ENCODE measurements around the gene UGGT2. TPM values are rescaled to one million over a fixed set of nuclear protein-coding genes. Genes with fewer than 3 reads are reported as not detected.

UGGT2 gene
- total RNA-seq, 3 donors from 2014 or later, result 65.3 to 70.7 (median 67.2) TPM

GRCh38 chr13:95914991-95915501 lies 138.2 kb downstream of the UGGT2 start:
- H3K36me3 ChIP-seq, result no peaks in the 10 kb centered on the region
- H3K9me3 ChIP-seq, result peaks cover 4 to 6% of the 10 kb centered on the region in 2 donors
- no peak overlapping the region for H3K27ac ChIP-seq
- intact Hi-C loops (cut with DNase I; ENCODE audit: low total_unique reads), result no loop called here
- no peaks in the 10 kb centered on the region for H3K4me1 ChIP-seq
- TF ChIP-seq POLR2AphosphoS5 (IDR thresholded peaks at IDR 0.05), result no peak
- no peak for TF ChIP-seq POLR2A (IDR thresholded peaks at IDR 0.05)
- no peak for TF ChIP-seq CTCF (IDR thresholded peaks at IDR 0.05)
- H3K27me3 ChIP-seq, result no peaks in the 10 kb centered on the region
- no peak overlapping the region for H3K4me3 ChIP-seq
- DNase-seq (ENCODE audit: low spot score in 2 of 2), result no peak

GRCh38 chr13:95906999-95907398 lies 146.2 kb downstream of the UGGT2 start:
- Histone ChIP-seq H3K27me3 (no peaks in the 10 kb centered on the region), H3K4me1 (no peaks in the 10 kb centered on the region), H3K36me3 (no peaks in the 10 kb centered on the region), H3K27ac (no peak overlapping the region), H3K4me3 (no peak overlapping the region), H3K9me3 (peaks cover 4 to 9% of the 10 kb centered on the region in 2 donors)
- no peak for TF ChIP-seq POLR2A (IDR thresholded peaks at IDR 0.05)
- no peak for TF ChIP-seq POLR2AphosphoS5 (IDR thresholded peaks at IDR 0.05)
- no peak for TF ChIP-seq CTCF (IDR thresholded peaks at IDR 0.05)
- DNase-seq (ENCODE audit: low spot score in 2 of 2), result no peak
- intact Hi-C loops (cut with DNase I; ENCODE audit: low total_unique reads), result no loop called here

- H3K4me1 ChIP-seq, result no peaks in the 10 kb centered on the region
- no peaks in the 10 kb centered on the region for H3K36me3 ChIP-seq
- no peak for DNase-seq (ENCODE audit: low spot score in 2 of 2)
- no peak overlapping the region for H3K27ac ChIP-seq
- TF ChIP-seq POLR2A (IDR thresholded peaks at IDR 0.05) (no peak), CTCF (IDR thresholded peaks at IDR 0.05) (no peak), POLR2AphosphoS5 (IDR thresholded peaks at IDR 0.05) (no peak)
- intact Hi-C loops (cut with DNase I; ENCODE audit: low total_unique reads), result no loop called here
- H3K9me3 ChIP-seq, result no peaks in the 10 kb centered on the region
- H3K27me3 ChIP-seq, result no peaks in the 10 kb centered on the region
- H3K4me3 ChIP-seq, result no peak overlapping the region
Observed at GRCh38 chr13:95903569-95903968, 149.6 kb downstream of the UGGT2 start.

DNA sequence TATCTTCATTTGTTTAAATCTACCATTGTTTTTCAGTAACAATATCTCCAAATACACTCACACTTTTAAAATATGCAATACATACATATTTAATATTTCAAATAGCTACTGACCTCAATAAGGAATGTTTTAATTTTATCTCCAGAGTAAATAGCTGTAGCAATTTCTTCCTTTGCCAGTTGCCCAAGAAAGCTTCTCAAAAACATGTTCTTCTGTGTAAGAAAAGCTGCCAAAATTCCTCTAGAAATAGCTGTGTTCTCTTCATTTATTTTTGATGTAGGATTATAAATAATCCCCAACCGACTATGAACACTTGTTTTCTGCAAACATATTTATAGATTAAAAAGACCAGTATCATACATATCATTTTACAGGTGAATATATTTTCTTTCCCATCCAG lies 150.5 kb downstream of the UGGT2 start:
- Histone ChIP-seq H3K9me3 (no peaks in the 10 kb centered on the region), H3K36me3 (no peaks in the 10 kb centered on the region), H3K27me3 (no peaks in the 10 kb centered on the region), H3K4me1 (no peaks in the 10 kb centered on the region), H3K27ac (no peak overlapping the region), H3K4me3 (no peak overlapping the region)
- intact Hi-C loops (cut with DNase I; ENCODE audit: low total_unique reads), result no loop called here
- DNase-seq (ENCODE audit: low spot score in 2 of 2), result no peak
- TF ChIP-seq POLR2AphosphoS5 (IDR thresholded peaks at IDR 0.05), result no peak
- TF ChIP-seq CTCF (IDR thresholded peaks at IDR 0.05), result no peak
- TF ChIP-seq POLR2A (IDR thresholded peaks at IDR 0.05), result no peak

- TF ChIP-seq CTCF (IDR thresholded peaks at IDR 0.05) (no peak), POLR2A (IDR thresholded peaks at IDR 0.05) (no peak), POLR2AphosphoS5 (IDR thresholded peaks at IDR 0.05) (no peak)
- H3K36me3 ChIP-seq, result no peaks in the 10 kb centered on the region
- intact Hi-C loops (cut with DNase I; ENCODE audit: low total_unique reads), result no loop called here
Observed at GRCh38 chr13:95898256-95898655, 154.9 kb downstream of the UGGT2 start.

More at GRCh38 chr13:95898256-95898655, 154.9 kb downstream of the UGGT2 start:
- no peak overlapping the region for H3K27ac ChIP-seq
- no peaks in the 10 kb centered on the region for H3K27me3 ChIP-seq
- no peak for DNase-seq (ENCODE audit: low spot score in 2 of 2)
- no peak overlapping the region for H3K4me3 ChIP-seq
- no peaks in the 10 kb centered on the region for H3K4me1 ChIP-seq
- H3K9me3 ChIP-seq, result no peaks in the 10 kb centered on the region

Data from breast epithelium (tissue), 4 donors.